Peyer's patch (tissue), 4 donors: ENCODE measurements around the gene PLXNA2.

Source experiments
- POLR2A ChIP-seq, 2 donors: fragments of 450-650 bp; IDR thresholded peaks; one replicate each; pipeline ENCODE4 v1.5.1; 2017; ENCODE audit warnings: antibody characterized with exemption in 2 of 2, mild to moderate bottlenecking in 2 of 2, moderate library complexity in 2 of 2
- TF ChIP-seq, protein P1 (sequence below), 6 experiments: fragments of 450-650 bp in 4 of 6; fragments of 200-600 bp in 2 of 6; sonication (generic) in 1 of 6; IDR thresholded peaks; one replicate each; pipeline ENCODE4 v1.5.1; 2017 to 2019; ENCODE audit warnings: antibody characterized with exemption in 6 of 6, mild to moderate bottlenecking in 3 of 6, moderate library complexity in 1 of 6

DNA sequence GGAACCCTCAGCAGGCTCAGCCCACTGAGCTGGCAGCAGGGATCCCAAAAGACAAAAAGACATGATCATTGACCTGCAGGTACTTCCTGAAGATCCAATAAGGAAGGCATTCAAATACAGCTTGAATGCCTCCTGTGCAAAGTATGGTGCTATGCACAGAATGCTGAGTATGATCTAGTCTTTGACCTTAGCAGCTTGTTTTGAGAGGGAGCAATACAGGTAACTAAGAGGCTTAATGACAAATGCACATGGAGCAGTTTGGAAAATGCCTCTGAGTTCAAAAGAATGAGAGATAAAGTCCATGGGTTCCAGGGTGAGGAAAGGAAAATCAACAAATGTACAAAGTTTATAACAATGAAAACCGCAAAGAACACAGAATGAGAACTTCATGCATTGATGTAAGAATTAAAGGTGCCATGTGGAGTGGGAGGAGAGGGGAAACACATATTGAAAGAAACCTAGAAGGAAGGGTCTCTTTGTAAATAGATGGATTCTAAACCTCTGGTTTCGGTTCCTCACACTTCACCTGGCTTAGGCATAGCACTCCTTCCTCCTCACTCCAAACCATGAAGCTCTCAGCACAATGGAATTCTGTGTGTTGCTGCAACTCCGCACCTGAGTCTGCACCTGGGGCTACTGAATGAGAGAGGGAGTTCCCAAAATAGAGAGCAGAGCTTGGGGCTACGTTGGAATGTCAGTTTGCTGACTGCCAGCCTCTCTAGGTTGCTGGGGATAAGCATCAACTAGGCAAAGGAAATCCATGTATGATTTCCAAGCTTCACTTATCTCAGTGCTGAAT lies 77.6 kb downstream of the PLXNA2 start:
- TF ChIP-seq, protein P1, sequence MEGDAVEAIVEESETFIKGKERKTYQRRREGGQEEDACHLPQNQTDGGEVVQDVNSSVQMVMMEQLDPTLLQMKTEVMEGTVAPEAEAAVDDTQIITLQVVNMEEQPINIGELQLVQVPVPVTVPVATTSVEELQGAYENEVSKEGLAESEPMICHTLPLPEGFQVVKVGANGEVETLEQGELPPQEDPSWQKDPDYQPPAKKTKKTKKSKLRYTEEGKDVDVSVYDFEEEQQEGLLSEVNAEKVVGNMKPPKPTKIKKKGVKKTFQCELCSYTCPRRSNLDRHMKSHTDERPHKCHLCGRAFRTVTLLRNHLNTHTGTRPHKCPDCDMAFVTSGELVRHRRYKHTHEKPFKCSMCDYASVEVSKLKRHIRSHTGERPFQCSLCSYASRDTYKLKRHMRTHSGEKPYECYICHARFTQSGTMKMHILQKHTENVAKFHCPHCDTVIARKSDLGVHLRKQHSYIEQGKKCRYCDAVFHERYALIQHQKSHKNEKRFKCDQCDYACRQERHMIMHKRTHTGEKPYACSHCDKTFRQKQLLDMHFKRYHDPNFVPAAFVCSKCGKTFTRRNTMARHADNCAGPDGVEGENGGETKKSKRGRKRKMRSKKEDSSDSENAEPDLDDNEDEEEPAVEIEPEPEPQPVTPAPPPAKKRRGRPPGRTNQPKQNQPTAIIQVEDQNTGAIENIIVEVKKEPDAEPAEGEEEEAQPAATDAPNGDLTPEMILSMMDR (IDR thresholded peaks at IDR 0.05) = no peak
- TF ChIP-seq POLR2A (IDR thresholded peaks at IDR 0.05) = no peak
